Measurements from ENCODE around the gene ANKZF1. TPM values are rescaled to one million over a fixed set of nuclear protein-coding genes. Genes with fewer than 3 reads are reported as not detected.
A peak's percentile ranks its signal among the peaks of the same experiment; 100 is the strongest.

Gene ANKZF1
- total RNA-seq, 2 donors from 2014 or later = 92.5 to 93.5 TPM

DNA sequence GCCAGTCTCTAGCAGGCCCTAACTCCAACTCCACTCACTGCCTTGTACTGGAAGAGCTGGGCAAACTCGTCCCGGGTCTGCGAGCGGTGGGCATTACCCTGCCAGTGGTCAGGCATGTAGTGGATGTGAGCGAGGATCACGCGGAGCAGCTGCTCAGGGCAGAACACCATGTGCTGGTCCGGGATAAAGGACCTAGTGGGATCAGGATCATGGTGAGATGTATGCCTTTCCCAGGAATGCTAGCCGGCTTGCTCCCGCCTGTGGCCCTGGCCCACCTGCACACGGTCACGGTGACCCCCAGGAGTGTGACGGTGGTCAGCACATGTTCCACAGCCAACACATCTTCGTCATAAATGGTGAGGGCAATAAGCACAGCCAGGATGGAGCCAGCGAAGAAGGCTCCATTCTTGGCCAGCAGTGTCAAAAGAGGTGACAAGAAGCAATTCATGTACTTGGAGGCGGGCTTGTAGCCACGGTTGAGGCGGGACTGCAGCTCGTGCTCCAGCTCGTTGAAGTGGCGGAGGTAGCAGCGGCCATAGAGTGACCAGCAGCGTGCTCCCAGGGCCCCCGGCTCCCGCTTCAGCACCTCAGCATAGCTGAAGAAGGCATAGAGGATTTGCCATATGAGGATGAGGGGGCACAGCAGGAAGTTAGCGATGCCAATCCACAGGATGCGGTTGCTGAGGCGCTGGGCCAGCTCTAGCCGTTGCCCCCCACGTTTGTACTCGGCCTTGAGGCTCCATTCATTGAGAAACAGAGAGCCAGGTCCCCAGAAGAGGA, 5.6 kb upstream of the ANKZF1 start:
- Mint-ChIP-seq H3K27ac (peak overlapping the region; percentile 54), H3K4me3 (no peak overlapping the region), H3K27me3 (no peaks in the 10 kb centered on the region), H3K36me3 (ENCODE audit: low read depth) (peaks cover 7% of the 10 kb centered on the region), H3K4me1 (peaks cover 17% of the 10 kb centered on the region)
- DNase-seq (no peak), ATAC-seq (no peak)
- no peaks in the 10 kb centered on the region for H3K9me3 ChIP-seq (ENCODE audit: control insufficient read depth, low read length, poor library complexity, severe bottlenecking)

DNA sequence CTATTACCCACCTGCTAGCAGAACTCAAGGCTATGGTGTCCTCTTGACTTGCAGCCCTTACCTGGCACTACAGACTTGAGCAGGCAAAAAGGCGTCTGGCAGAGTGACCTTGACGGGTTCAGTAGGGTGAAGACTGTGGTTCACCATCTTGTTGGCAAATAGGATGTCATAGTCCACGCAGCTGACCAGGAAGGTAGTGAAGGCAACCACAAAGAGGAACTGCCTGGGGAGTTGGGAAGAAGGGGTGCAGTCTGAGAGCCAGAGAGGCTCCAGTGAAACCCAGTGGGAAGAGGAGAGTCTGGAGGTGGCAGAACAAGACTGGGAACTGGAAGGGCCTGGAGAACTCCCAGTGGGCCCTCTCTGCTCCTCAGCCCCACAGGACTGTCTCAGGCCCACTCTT, 4.3 kb upstream of the ANKZF1 start:
- Mint-ChIP-seq H3K4me1 (peaks cover 28% of the 10 kb centered on the region), H3K36me3 (ENCODE audit: low read depth) (peaks cover 12% of the 10 kb centered on the region), H3K27ac (peak overlapping the region; percentile 43), H3K4me3 (no peak overlapping the region), H3K27me3 (no peaks in the 10 kb centered on the region)
- ATAC-seq (no peak), DNase-seq (no peak)
- H3K9me3 ChIP-seq (ENCODE audit: control insufficient read depth, low read length, poor library complexity, severe bottlenecking) = no peaks in the 10 kb centered on the region

DNA sequence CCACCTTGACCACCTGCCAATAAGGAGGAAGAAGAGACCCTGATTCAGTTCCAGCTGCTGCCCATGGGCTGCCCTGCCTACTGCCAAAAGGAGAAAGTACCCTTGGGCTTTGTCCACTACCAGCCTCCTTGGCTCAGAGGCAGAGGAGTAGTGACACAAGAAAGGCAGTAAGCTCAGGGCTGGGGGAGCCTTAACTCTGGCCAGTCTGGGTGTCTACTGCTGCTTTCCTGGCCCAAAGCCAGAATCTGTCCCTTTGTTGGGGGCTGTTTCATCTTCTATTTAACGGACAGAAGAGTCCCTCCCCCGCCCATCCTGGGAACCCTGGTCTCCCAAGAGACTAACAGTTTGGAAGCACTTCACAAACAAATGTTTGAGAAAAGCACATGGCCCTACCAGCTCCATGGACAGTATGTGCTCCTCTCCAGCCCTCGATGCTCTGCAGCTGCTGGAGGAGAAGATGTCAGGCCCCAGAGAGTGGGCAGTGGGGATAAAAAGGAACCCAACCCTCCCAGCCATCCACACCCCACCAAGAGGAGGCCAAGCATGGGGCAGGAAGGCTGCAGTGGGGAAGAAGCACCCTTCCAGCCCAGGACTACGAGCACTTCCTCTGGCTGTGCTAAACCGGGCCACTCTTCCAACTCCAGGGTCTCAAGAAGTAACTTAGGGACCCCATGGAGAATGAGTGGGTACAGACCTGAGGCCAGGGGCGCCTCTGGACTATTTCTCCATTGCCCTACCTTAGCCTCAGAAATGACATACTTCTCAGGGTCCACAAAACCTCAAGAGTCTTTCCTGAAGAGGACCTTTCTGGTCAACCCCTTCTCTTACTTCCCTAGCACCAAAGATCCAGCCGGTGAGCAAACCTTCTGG, 1.3 kb upstream of the ANKZF1 start:
- H3K27me3 Mint-ChIP-seq = no peaks in the 10 kb centered on the region
- no peak for ATAC-seq
- H3K27ac Mint-ChIP-seq = peak overlapping the region; percentile 27
- H3K4me1 Mint-ChIP-seq = peaks cover 33% of the 10 kb centered on the region
- H3K36me3 Mint-ChIP-seq (ENCODE audit: low read depth) = peaks cover 8% of the 10 kb centered on the region
- no peaks in the 10 kb centered on the region for H3K9me3 ChIP-seq (ENCODE audit: control insufficient read depth, low read length, poor library complexity, severe bottlenecking)
- peak overlapping the region; percentile 99 for H3K4me3 Mint-ChIP-seq
- no peak for DNase-seq

DNA sequence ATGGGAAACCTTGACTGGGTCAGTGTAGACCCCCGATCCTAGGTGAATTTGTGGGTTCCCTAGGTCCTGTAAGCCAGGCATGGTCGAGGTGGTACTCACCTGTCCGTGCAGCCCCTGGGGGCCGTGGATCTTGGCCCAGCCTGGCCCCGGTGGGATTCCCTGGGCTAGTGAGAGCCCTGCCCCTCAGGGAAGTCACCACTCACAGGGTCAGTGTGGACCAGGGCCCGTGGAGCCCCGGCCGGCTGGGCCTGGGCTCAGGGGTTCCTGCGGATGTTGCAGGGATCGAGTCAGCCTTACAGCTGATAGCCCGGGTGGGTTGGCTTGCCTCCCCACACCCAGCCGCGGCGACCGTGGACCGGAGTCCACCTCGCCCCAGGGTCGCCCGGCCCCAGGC, 698 bp upstream of the ANKZF1 start:
- H3K36me3 Mint-ChIP-seq (ENCODE audit: low read depth) = peaks cover 6% of the 10 kb centered on the region
- H3K9me3 ChIP-seq (ENCODE audit: control insufficient read depth, low read length, poor library complexity, severe bottlenecking) = no peaks in the 10 kb centered on the region
- H3K4me3 Mint-ChIP-seq = peak overlapping the region; percentile 99
- DNase-seq = no peak
- ATAC-seq = no peak
- peaks cover 33% of the 10 kb centered on the region for H3K4me1 Mint-ChIP-seq
- H3K27me3 Mint-ChIP-seq = no peaks in the 10 kb centered on the region
- peak overlapping the region; percentile 97 for H3K27ac Mint-ChIP-seq

DNA sequence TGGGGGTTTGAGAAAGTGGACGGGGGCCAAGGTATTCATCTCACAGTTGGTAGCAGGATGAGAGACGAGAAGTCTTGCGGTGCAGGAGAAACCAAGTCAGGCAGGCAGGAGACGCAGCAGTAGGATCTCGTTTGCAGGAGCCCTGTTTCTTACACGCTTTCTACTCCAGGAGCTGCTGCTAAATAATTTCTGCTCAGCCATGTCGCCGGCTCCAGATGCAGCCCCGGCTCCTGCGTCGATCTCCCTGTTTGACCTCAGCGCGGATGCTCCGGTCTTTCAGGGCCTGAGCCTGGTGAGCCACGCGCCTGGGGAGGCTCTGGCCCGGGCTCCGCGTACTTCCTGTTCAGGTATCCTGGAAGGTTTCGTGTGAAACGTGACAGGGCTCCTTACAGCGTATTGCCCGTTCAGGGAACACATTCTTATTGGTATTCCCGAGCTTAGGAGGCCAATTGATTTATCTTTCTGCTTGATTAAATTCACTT, 494 bp downstream of the ANKZF1 start:
- Mint-ChIP-seq H3K27ac (peak overlapping the region; percentile 97), H3K27me3 (no peaks in the 10 kb centered on the region), H3K36me3 (ENCODE audit: low read depth) (peaks cover 11% of the 10 kb centered on the region), H3K4me1 (peaks cover 34% of the 10 kb centered on the region), H3K4me3 (peak overlapping the region; percentile 99)
- ATAC-seq (peak; percentile 4), DNase-seq (no peak)
- H3K9me3 ChIP-seq (ENCODE audit: control insufficient read depth, low read length, poor library complexity, severe bottlenecking) = no peaks in the 10 kb centered on the region

DNA sequence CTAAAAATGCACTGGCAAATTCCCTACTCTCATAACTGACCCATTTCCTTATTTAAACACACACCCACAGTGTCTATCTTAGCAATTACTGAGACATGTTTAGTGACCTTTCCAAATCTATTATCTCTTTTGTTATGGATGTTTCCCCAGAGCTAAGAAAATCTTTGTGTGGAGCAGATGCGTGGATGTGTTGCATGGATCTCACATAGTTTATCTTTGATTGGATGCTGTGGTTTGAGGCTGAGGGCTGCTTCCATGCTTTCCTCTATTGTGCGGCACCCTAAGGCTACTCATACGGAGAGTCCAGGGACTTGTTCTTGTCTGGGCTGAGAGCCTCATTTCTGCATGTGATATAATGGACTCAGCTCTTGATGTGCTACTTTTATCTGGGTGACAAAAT, 4.7 kb downstream of the ANKZF1 start:
- DNase-seq (no peak), ATAC-seq (no peak)
- Mint-ChIP-seq H3K27ac (peak overlapping the region; percentile 14), H3K36me3 (ENCODE audit: low read depth) (peaks cover 19% of the 10 kb centered on the region), H3K4me3 (no peak overlapping the region), H3K27me3 (no peaks in the 10 kb centered on the region), H3K4me1 (peaks cover 27% of the 10 kb centered on the region)
- H3K9me3 ChIP-seq (ENCODE audit: control insufficient read depth, low read length, poor library complexity, severe bottlenecking) = no peaks in the 10 kb centered on the region

DNA sequence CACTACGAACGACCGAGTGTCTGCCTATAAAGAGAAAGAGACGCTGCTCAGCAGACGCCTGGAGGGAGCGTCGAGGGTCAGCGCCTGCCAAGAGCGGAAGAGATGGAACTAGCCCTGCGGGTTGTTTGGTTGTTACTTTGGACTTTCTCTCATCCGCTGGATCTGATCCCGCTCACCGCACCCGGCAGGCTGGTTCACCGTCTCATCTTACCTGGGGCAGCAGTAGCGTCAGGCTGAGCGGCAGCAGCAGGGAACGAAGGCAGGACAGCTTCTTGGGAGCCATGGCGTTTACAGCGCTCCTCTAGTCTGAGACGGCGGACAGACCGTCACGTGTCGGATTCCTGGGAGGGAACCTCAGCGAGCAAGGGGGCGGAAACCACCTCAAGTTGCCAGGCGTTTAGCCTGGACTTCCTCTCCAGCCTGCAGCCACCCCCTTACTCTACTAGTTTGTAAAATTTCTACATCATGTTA, 13.7 kb downstream of the ANKZF1 start:
- H3K4me1 Mint-ChIP-seq = peaks cover 38% of the 10 kb centered on the region
- no peak overlapping the region for H3K27ac Mint-ChIP-seq

DNA sequence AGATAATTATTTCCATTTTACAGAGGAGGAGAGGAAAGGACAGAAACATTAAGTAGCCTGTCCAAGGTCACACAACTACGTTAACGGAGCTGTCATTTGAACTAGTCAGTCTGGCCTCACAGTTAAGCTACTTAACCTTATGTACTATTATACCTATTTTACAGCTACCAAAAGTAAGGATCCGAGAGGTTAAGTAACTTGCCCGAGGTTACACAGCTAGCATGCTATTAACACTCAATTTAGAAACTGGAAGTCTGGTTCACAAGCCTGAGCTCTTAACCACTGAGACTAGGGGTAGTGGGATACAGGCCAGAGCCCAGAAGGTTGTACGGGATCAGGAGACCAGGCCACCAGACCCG, 15.2 kb downstream of the ANKZF1 start:
- DNase-seq (no peak), ATAC-seq (no peak)
- Mint-ChIP-seq H3K36me3 (ENCODE audit: low read depth) (peaks cover 2% of the 10 kb centered on the region), H3K4me3 (peak overlapping the region; percentile 93), H3K27ac (peak overlapping the region; percentile 98), H3K27me3 (no peaks in the 10 kb centered on the region), H3K4me1 (peaks cover 47% of the 10 kb centered on the region)
- H3K9me3 ChIP-seq (ENCODE audit: control insufficient read depth, low read length, poor library complexity, severe bottlenecking) = no peaks in the 10 kb centered on the region

More for the DNA sequence above, 13.7 kb downstream of the ANKZF1 start:
- no peaks in the 10 kb centered on the region for H3K27me3 Mint-ChIP-seq
- H3K4me3 Mint-ChIP-seq = peak overlapping the region; percentile 33
- H3K36me3 Mint-ChIP-seq (ENCODE audit: low read depth) = no peaks in the 10 kb centered on the region
- DNase-seq (no peak), ATAC-seq (no peak)
- no peaks in the 10 kb centered on the region for H3K9me3 ChIP-seq (ENCODE audit: control insufficient read depth, low read length, poor library complexity, severe bottlenecking)

DNA sequence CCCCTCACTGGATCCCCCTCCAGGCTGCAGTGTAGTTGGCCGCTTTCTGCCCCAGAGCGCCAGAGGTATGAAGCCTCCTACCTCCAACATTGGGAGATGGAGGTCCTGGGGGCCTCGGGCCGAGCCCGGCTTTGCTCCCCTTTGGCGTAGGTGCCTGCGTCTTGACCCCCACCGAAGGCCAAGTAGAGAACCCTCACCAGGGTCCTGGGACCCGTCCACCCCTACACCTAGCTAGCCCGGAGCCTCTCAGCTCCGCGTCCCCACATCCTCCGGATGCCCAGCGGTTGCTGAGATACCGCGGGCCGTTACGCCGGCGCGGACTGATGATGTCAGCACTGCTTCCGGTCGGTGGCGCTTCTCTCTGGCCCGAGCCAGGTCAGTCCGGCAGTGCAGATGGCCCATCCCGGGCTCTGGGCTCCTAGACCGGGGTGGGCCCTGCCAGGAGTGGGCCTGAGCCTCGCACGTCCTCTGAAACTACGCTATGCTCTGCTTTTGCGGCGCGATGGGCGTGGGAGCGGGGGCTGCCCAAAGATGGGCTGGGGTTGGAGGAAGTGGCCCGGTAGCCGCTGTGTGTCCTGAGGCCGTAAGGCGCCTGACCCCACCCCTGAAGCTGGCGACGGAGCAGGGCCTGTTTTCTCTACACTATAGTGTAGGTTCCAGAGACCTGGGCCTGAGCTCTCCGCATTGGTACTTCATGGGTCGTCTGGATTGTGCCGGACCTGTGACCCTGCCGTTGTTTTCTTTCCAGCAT, 15.7 kb downstream of the ANKZF1 start, which contains the start of the genes GLB1L and STK16:
GLB1L (minus strand) TSS at position 297 of the 751 bp plus-strand sequence. CDS start 1,871 bp downstream, outside the sequence.
STK16 (plus strand) TSS at position 332 of the 751 bp plus-strand sequence. CDS start 521 bp downstream, outside the sequence.
- Mint-ChIP-seq H3K27ac (peak within 1 kb of the TSS; percentile 98), H3K4me3 (peak within 1 kb of the TSS; percentile 93), H3K36me3 (ENCODE audit: low read depth) (peaks cover 2% of the 10 kb centered on the region), H3K27me3 (no peaks in the 10 kb centered on the region), H3K4me1 (peaks cover 51% of the 10 kb centered on the region)
- peak; percentile 72 for ATAC-seq
- no peaks in the 10 kb centered on the region for H3K9me3 ChIP-seq (ENCODE audit: control insufficient read depth, low read length, poor library complexity, severe bottlenecking)
- peak; percentile 72 to 79 (median 74) for DNase-seq

DNA sequence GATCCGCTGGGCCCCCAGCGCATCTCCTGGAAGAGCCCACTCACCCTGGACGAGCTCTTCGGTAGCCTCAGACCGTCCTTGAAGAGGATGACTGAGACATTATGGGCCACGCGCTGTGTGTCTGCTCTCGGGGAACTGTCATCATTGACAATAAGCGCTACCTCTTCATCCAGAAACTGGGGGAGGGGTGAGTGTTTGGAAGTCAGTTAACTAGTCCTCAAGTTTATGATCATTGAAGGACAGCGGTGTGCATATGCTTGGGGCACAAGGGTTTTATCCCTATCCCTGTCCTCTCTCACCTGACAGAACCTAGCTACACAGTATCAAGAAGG, 16.3 kb downstream of the ANKZF1 start:
- Mint-ChIP-seq H3K4me3 (peak overlapping the region; percentile 93), H3K36me3 (ENCODE audit: low read depth) (peaks cover 4% of the 10 kb centered on the region), H3K27ac (peak overlapping the region; percentile 98), H3K4me1 (peaks cover 56% of the 10 kb centered on the region), H3K27me3 (no peaks in the 10 kb centered on the region)
- ATAC-seq (no peak), DNase-seq (no peak)
- no peaks in the 10 kb centered on the region for H3K9me3 ChIP-seq (ENCODE audit: control insufficient read depth, low read length, poor library complexity, severe bottlenecking)

DNA sequence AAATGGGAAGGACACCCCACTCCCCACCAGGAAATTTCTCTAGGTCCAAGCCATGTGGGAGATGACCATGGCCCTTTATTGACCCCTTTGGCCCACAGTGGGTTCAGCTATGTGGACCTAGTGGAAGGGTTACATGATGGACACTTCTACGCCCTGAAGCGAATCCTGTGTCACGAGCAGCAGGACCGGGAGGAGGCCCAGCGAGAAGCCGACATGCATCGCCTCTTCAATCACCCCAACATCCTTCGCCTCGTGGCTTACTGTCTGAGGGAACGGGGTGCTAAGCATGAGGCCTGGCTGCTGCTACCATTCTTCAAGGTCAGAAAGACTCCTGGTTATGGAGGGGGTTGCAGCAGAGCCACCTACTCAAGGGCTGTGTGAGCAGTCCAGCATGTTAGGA, 17.0 kb downstream of the ANKZF1 start:
- no peaks in the 10 kb centered on the region for H3K27me3 Mint-ChIP-seq
- peak overlapping the region; percentile 63 for H3K4me3 Mint-ChIP-seq
- no peak for DNase-seq
- H3K4me1 Mint-ChIP-seq = peaks cover 59% of the 10 kb centered on the region
- no peaks in the 10 kb centered on the region for H3K9me3 ChIP-seq (ENCODE audit: control insufficient read depth, low read length, poor library complexity, severe bottlenecking)
- peaks cover 5% of the 10 kb centered on the region for H3K36me3 Mint-ChIP-seq (ENCODE audit: low read depth)
- no peak for ATAC-seq
- H3K27ac Mint-ChIP-seq = peak overlapping the region; percentile 98

DNA sequence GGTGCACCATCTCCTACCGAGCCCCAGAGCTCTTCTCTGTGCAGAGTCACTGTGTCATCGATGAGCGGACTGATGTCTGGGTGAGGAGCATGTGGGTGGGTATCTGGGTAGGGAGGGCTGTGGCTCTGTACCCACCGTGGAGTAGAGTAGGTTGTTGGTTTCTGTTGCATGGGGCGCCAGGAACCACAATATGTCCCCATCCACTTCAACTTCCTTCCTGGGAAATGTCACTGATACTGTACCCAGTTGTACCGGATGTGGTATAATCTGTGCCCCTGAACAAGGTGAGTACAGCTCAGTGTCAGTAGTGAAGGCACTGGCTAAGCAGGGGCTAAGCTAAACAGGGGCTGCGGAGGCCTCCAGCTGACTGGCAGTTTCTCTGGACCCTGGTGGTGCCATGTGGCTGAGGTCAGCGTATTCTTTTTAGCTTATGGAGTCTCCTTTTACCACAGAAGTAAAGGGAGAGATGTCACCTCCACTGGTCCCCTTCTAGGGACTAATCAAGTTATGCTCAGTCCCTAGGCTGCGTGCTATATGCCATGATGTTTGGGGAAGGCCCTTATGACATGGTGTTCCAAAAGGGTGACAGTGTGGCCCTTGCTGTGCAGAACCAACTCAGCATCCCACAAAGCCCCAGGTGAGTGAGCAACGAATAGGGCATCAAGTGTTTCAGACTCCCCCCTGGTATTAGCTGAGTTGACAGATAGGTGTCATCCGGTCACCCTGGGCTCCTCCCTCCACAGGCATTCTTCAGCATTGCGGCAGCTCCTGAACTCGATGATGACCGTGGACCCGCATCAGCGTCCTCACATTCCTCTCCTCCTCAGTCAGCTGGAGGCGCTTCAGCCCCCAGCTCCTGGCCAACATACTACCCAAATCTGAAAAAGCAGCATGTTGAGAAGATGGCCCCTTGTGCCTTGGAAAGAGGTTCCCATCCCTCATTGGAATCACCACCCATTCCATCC, 18.4 kb downstream of the ANKZF1 start:
- ATAC-seq (peak; percentile 75), DNase-seq (peak in 2 of 3 donors; percentile 24 to 54)
- no peaks in the 10 kb centered on the region for H3K27me3 Mint-ChIP-seq
- no peaks in the 10 kb centered on the region for H3K9me3 ChIP-seq (ENCODE audit: control insufficient read depth, low read length, poor library complexity, severe bottlenecking)
- H3K36me3 Mint-ChIP-seq (ENCODE audit: low read depth) = peaks cover 6% of the 10 kb centered on the region
- H3K27ac Mint-ChIP-seq = peak overlapping the region; percentile 98
- H3K4me3 Mint-ChIP-seq = peak overlapping the region; percentile 90
- H3K4me1 Mint-ChIP-seq = peaks cover 69% of the 10 kb centered on the region
